ENCODE data around the gene ZFPM1. TPM values are rescaled to one million over a fixed set of nuclear protein-coding genes. Genes with fewer than 3 reads are reported as not detected.

ZFPM1 gene
- total and polyA plus RNA-seq, 4 donors = 0.19 to 12.8 (median 5.3) TPM

DNA sequence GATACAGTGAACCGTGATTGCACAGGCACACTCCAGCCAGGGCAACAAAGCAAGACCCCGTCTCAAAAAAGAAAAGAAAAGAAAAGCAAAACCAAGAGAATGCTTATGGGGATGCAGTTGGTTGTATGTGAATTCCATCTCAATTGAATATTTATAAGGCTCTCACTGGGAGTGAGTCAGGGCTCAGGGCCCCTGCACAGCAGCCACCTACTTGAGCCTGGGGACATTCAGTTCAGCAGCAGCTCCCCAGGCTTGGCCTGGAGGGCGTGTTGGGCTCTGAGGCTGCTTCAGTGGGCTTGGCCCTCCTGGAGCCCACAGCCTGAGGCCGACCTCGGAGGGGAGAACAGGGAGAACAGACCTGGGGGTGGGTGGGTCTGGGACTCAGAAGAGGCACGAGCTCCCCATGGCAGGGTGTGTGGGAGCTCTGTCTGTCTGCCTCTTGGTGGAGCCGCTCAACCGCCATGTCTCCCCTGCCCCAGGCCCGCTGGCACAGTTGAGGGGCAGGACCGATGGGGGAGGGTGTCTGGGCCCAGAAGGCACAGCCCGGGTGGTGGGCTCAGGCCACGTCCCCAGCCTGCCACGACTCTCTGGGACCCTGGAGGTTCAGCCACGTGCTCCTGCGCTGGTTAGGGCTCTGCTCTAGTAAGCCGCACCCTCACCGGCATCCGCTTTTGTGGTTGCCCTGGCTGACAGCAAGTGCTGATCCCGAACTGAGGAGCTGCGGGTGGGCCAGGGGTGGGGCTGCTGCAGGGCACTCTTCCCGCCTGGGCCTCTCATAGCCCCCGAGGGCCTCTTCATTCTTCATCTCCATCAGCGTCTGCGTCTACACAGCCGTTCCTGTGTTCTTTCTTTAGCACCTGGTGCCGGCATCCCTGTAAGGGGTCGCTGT, 24.8 kb downstream of the ZFPM1 start:
- H3K4me1 ChIP-seq (ENCODE audit: control insufficient read depth in 4 of 4, insufficient read depth in 4 of 4, low read length in 3 of 4) = peaks cover 43 to 94% (median 66%) of the 10 kb centered on the region in 4 donors
- H3K4me3 ChIP-seq (ENCODE audit: low read depth in 1 of 3, low read length in 3 of 3) = no peak overlapping the region
- WGBS = 87% methylated on average over 27 of the region's 27 CpGs
- H3K36me3 ChIP-seq (ENCODE audit: control insufficient read depth in 4 of 4, insufficient read depth in 3 of 4, low read depth in 1 of 4, low read length in 3 of 4) = peaks cover 0 to 2% (median 0%) of the 10 kb centered on the region in 4 donors
- TF ChIP-seq GABPA (IDR thresholded peaks at IDR 0.05 in 1 of 2, conservative IDR thresholded peaks at IDR 0.05 in 1 of 2) = no peak
- TF ChIP-seq, protein P1, sequence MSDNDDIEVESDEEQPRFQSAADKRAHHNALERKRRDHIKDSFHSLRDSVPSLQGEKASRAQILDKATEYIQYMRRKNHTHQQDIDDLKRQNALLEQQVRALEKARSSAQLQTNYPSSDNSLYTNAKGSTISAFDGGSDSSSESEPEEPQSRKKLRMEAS (IDR thresholded peaks at IDR 0.05) = no peak
- TF ChIP-seq, protein P2, sequence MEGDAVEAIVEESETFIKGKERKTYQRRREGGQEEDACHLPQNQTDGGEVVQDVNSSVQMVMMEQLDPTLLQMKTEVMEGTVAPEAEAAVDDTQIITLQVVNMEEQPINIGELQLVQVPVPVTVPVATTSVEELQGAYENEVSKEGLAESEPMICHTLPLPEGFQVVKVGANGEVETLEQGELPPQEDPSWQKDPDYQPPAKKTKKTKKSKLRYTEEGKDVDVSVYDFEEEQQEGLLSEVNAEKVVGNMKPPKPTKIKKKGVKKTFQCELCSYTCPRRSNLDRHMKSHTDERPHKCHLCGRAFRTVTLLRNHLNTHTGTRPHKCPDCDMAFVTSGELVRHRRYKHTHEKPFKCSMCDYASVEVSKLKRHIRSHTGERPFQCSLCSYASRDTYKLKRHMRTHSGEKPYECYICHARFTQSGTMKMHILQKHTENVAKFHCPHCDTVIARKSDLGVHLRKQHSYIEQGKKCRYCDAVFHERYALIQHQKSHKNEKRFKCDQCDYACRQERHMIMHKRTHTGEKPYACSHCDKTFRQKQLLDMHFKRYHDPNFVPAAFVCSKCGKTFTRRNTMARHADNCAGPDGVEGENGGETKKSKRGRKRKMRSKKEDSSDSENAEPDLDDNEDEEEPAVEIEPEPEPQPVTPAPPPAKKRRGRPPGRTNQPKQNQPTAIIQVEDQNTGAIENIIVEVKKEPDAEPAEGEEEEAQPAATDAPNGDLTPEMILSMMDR (IDR thresholded peaks at IDR 0.05; ENCODE audit: low read depth, low read length, missing input control) = no peak
- no peak for TF ChIP-seq RXRA (IDR thresholded peaks at IDR 0.05)
- no peak for TF ChIP-seq NR2F2 (IDR thresholded peaks at IDR 0.05)
- TF ChIP-seq, protein P3, sequence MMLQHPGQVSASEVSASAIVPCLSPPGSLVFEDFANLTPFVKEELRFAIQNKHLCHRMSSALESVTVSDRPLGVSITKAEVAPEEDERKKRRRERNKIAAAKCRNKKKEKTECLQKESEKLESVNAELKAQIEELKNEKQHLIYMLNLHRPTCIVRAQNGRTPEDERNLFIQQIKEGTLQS (IDR thresholded peaks at IDR 0.05) = no peak
- TF ChIP-seq YY1 (IDR thresholded peaks at IDR 0.05) = no peak
- no peak for TF ChIP-seq HNF4G (IDR thresholded peaks at IDR 0.05)
- TF ChIP-seq FOXA2 (IDR thresholded peaks at IDR 0.05) = no peak
- no peaks in the 10 kb centered on the region for H3K9me3 ChIP-seq (ENCODE audit: control insufficient read depth in 4 of 4, low read length in 3 of 4)
- no peak for DNase-seq (ENCODE audit: low spot score)
- peak overlapping the region; percentile 77 to 92 for H3K27ac ChIP-seq (ENCODE audit: low read depth in 1 of 2, low read length in 2 of 2)
- peak overlapping the region in 1 of 2 donors; percentile 33 for H3K9ac ChIP-seq (ENCODE audit: low read depth in 1 of 2, low read length in 2 of 2)
- no peaks in the 10 kb centered on the region for H3K27me3 ChIP-seq (ENCODE audit: control insufficient read depth in 4 of 4, insufficient read depth in 4 of 4, low read length in 3 of 4)

DNA sequence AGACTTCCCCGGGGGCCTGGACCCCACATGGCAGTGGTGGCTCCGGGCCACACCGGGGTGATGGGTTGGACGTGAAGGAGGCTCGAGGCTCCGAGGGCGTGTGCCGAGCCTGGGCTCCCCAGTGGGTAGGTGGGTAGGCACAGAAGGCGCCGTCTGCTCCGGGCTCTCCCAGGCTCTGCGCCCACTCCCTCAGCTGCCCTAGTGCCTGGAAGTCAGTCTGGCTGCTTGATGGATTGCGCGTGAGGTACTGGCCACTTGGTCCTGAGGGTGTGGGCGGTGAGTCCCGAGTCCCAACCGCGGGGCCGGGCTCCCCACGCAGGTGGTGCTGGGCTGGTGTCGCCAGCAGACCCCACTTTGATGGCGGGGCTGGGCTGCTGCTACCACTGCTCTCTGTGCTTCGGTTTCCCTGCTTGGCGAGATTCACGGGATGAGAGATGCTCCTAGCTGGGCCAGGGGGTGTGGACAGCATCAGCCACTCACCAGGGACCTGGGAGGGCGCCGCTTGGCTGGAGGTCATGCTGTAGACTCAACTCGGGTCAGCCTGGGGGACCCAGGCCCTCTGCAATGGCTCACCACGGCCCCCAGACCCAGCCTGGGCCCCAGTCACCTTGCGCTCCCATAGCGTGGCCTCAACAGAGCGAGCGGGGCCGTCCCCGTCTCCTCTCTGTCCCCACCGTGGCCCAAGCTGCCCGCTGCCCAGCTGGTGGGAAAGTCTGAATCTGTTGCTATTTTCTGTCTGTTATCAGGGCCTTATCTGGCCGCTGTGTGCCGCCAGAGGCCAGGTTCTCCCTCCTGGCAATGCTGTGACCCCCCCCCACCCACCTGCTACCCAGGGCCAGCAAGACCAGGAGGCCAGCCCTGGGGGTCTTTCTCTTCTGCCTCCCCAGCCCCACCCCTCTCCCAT, 26.1 kb downstream of the ZFPM1 start:
- Histone ChIP-seq H3K4me3 (ENCODE audit: low read depth in 1 of 3, low read length in 3 of 3) (no peak overlapping the region), H3K27ac (ENCODE audit: low read depth in 1 of 2, low read length in 2 of 2) (peak overlapping the region in 1 of 2 donors; percentile 26), H3K9me3 (ENCODE audit: control insufficient read depth in 4 of 4, low read length in 3 of 4) (no peaks in the 10 kb centered on the region), H3K27me3 (ENCODE audit: control insufficient read depth in 4 of 4, insufficient read depth in 4 of 4, low read length in 3 of 4) (no peaks in the 10 kb centered on the region), H3K36me3 (ENCODE audit: control insufficient read depth in 4 of 4, insufficient read depth in 3 of 4, low read depth in 1 of 4, low read length in 3 of 4) (peaks cover 0 to 2% (median 0%) of the 10 kb centered on the region in 4 donors), H3K9ac (ENCODE audit: low read depth in 1 of 2, low read length in 2 of 2) (peak overlapping the region in 1 of 2 donors; percentile 13), H3K4me1 (ENCODE audit: control insufficient read depth in 4 of 4, insufficient read depth in 4 of 4, low read length in 3 of 4) (peaks cover 40 to 91% (median 67%) of the 10 kb centered on the region in 4 donors)
- no peak for TF ChIP-seq JUND (IDR thresholded peaks at IDR 0.05)
- TF ChIP-seq, protein P4, sequence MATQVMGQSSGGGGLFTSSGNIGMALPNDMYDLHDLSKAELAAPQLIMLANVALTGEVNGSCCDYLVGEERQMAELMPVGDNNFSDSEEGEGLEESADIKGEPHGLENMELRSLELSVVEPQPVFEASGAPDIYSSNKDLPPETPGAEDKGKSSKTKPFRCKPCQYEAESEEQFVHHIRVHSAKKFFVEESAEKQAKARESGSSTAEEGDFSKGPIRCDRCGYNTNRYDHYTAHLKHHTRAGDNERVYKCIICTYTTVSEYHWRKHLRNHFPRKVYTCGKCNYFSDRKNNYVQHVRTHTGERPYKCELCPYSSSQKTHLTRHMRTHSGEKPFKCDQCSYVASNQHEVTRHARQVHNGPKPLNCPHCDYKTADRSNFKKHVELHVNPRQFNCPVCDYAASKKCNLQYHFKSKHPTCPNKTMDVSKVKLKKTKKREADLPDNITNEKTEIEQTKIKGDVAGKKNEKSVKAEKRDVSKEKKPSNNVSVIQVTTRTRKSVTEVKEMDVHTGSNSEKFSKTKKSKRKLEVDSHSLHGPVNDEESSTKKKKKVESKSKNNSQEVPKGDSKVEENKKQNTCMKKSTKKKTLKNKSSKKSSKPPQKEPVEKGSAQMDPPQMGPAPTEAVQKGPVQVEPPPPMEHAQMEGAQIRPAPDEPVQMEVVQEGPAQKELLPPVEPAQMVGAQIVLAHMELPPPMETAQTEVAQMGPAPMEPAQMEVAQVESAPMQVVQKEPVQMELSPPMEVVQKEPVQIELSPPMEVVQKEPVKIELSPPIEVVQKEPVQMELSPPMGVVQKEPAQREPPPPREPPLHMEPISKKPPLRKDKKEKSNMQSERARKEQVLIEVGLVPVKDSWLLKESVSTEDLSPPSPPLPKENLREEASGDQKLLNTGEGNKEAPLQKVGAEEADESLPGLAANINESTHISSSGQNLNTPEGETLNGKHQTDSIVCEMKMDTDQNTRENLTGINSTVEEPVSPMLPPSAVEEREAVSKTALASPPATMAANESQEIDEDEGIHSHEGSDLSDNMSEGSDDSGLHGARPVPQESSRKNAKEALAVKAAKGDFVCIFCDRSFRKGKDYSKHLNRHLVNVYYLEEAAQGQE (IDR thresholded peaks at IDR 0.05) = no peak
- TF ChIP-seq SP1 (IDR thresholded peaks at IDR 0.05) = no peak
- TF ChIP-seq, protein P5, sequence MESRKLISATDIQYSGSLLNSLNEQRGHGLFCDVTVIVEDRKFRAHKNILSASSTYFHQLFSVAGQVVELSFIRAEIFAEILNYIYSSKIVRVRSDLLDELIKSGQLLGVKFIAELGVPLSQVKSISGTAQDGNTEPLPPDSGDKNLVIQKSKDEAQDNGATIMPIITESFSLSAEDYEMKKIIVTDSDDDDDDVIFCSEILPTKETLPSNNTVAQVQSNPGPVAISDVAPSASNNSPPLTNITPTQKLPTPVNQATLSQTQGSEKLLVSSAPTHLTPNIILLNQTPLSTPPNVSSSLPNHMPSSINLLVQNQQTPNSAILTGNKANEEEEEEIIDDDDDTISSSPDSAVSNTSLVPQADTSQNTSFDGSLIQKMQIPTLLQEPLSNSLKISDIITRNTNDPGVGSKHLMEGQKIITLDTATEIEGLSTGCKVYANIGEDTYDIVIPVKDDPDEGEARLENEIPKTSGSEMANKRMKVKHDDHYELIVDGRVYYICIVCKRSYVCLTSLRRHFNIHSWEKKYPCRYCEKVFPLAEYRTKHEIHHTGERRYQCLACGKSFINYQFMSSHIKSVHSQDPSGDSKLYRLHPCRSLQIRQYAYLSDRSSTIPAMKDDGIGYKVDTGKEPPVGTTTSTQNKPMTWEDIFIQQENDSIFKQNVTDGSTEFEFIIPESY (IDR thresholded peaks at IDR 0.05) = no peak
- no peak for TF ChIP-seq FOXA1 (IDR thresholded peaks at IDR 0.05)
- TF ChIP-seq HNF4G (IDR thresholded peaks at IDR 0.05) = no peak
- no peak for TF ChIP-seq GABPA (IDR thresholded peaks at IDR 0.05 in 1 of 2, conservative IDR thresholded peaks at IDR 0.05 in 1 of 2)
- no peak for TF ChIP-seq EGR1 (IDR thresholded peaks at IDR 0.05; ENCODE audit: low read depth in 2 of 2)
- TF ChIP-seq HNF4A (conservative IDR thresholded peaks at IDR 0.05) = no peak
- TF ChIP-seq, protein P1 (IDR thresholded peaks at IDR 0.05) = no peak
- TF ChIP-seq, protein P2 (IDR thresholded peaks at IDR 0.05; ENCODE audit: low read depth, low read length, missing input control) = no peak
- no peak for TF ChIP-seq RAD21 (IDR thresholded peaks at IDR 0.05)
- TF ChIP-seq FOXA2 (IDR thresholded peaks at IDR 0.05) = no peak
- TF ChIP-seq, protein P3 (IDR thresholded peaks at IDR 0.05) = no peak
- no peak for TF ChIP-seq RXRA (IDR thresholded peaks at IDR 0.05)
- no peak for DNase-seq (ENCODE audit: low spot score)
- 87% methylated on average over 39 of the region's 39 CpGs for WGBS

Data from liver (tissue), 9 donors.